ENCODE data around the gene GOLGA6L22. TPM values are rescaled to one million over a fixed set of nuclear protein-coding genes. Genes with fewer than 3 reads are reported as not detected.
"Not testable (repeated sequence)": the region's sequence is repeated elsewhere in the genome, so short reads cannot be mapped to it uniquely, and the experiment has no call there.

Gene GOLGA6L22
- total and polyA plus RNA-seq, 12 donors = not detected

- H3K36me3 ChIP-seq; H3K9me3 ChIP-seq; H3K4me1 ChIP-seq; intact Hi-C loops (cut with DNase I); H3K27me3 ChIP-seq: not testable (repeated sequence)
- TF ChIP-seq, protein P1, sequence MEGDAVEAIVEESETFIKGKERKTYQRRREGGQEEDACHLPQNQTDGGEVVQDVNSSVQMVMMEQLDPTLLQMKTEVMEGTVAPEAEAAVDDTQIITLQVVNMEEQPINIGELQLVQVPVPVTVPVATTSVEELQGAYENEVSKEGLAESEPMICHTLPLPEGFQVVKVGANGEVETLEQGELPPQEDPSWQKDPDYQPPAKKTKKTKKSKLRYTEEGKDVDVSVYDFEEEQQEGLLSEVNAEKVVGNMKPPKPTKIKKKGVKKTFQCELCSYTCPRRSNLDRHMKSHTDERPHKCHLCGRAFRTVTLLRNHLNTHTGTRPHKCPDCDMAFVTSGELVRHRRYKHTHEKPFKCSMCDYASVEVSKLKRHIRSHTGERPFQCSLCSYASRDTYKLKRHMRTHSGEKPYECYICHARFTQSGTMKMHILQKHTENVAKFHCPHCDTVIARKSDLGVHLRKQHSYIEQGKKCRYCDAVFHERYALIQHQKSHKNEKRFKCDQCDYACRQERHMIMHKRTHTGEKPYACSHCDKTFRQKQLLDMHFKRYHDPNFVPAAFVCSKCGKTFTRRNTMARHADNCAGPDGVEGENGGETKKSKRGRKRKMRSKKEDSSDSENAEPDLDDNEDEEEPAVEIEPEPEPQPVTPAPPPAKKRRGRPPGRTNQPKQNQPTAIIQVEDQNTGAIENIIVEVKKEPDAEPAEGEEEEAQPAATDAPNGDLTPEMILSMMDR (IDR thresholded peaks at IDR 0.05) = peak in 2 of 9 donors; percentile 10 to 14
- WGBS, 2 donors = 1 to 3% methylated on average over 9 to 31 of the region's 86 CpGs
- peak in 1 of 8 donors; percentile 82 for ATAC-seq
- H3K4me3 ChIP-seq = peak overlapping the region in 8 of 10 donors; percentile 19 to 56 (median 38)
- peak overlapping the region in 5 of 10 donors; percentile 47 to 73 (median 71) for H3K27ac ChIP-seq
- peak; percentile 70 to 81 for DNase-seq
Measured at GRCh38 chr15:22494490-22495113, 35.9 kb downstream of the GOLGA6L22 start.

- H3K4me1 ChIP-seq; intact Hi-C loops (cut with DNase I): not testable (repeated sequence)
Measured at GRCh38 chr15:22497200-22497599, 38.5 kb downstream of the GOLGA6L22 start.

DNA sequence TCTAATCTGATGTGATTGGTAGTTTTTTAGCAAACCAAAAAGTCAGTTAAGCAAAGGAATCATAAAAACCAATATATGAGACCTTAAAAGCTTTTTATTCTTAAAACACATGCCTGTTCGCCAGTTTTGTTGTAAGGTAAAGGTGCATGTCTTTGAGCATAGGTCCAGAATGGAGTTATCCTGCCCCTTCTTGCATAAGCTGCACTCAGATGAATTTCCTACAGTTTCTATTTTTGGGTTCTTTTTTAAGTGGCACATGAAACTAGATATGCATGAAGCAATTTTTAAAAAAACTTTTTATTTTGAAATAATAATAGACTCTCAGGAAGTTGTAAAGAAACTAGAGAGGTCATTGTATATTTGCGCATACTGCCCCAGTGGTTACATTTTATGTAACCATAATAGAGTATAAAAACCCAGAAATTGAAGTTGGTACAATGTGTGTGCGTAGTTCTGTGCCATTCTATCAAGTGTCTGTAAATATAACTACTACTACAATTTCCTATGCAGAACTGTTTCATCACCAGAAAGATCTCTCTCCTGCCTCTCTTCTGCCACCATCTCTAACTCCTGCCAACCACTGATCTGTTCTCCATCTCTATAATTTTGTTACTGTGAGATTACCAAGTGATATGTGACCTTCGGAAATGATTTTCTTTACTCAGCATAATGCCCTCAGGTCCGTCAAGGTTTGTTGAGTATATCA lies 39.7 kb downstream of the GOLGA6L22 start:
- H3K9me3 ChIP-seq; H3K27me3 ChIP-seq; H3K4me1 ChIP-seq; intact Hi-C loops (cut with DNase I); ATAC-seq; H3K4me3 ChIP-seq; H3K36me3 ChIP-seq; DNase-seq; H3K27ac ChIP-seq: not testable (repeated sequence)
- WGBS, 2 donors = no CpG with 5 or more reads among the region's 5 CpGs

More at GRCh38 chr15:22497200-22497599, 38.5 kb downstream of the GOLGA6L22 start:
- not testable (repeated sequence) for H3K4me3 ChIP-seq, ATAC-seq, H3K27me3 ChIP-seq, H3K36me3 ChIP-seq, H3K27ac ChIP-seq, DNase-seq, H3K9me3 ChIP-seq
- WGBS, 2 donors = 88 to 89% methylated on average over 2 of the region's 4 CpGs

GRCh38 chr15:22502272-22502671 lies 43.6 kb downstream of the GOLGA6L22 start:
- WGBS, 2 donors = no CpG with 5 or more reads among the region's 10 CpGs
- not testable (repeated sequence) for H3K9me3 ChIP-seq, ATAC-seq

DNA sequence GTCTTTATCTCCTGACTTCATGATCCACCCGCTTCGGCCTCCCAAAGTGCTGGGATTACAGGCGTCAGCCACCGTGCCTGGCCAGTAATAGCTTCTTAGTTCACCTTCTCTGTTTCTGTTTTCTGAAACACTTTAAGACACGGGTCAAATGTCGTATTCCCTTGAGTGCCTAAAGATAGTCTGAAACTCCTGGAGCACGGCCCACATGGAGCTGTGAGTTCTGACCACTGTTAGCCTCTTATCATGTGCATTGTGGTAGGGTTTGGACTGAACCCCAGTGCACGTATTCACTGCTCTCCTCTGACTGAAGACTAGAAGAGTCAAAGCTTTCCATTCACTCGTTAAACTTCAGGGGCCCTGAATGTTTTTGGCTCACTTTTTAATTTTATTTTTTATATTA lies 48.3 kb downstream of the GOLGA6L22 start:
- H3K9me3 ChIP-seq; intact Hi-C loops (cut with DNase I); H3K27ac ChIP-seq; H3K4me1 ChIP-seq; H3K36me3 ChIP-seq; H3K4me3 ChIP-seq; DNase-seq; H3K27me3 ChIP-seq: not testable (repeated sequence)
- peak in 6 of 8 donors; percentile 38 to 95 (median 82) for ATAC-seq
- WGBS, 2 donors = 43 to 74% methylated on average over 3 to 4 of the region's 9 CpGs

More at GRCh38 chr15:22502272-22502671, 43.6 kb downstream of the GOLGA6L22 start:
- H3K4me1 ChIP-seq; H3K27ac ChIP-seq; H3K36me3 ChIP-seq; intact Hi-C loops (cut with DNase I); DNase-seq; H3K4me3 ChIP-seq; H3K27me3 ChIP-seq: not testable (repeated sequence)

DNA sequence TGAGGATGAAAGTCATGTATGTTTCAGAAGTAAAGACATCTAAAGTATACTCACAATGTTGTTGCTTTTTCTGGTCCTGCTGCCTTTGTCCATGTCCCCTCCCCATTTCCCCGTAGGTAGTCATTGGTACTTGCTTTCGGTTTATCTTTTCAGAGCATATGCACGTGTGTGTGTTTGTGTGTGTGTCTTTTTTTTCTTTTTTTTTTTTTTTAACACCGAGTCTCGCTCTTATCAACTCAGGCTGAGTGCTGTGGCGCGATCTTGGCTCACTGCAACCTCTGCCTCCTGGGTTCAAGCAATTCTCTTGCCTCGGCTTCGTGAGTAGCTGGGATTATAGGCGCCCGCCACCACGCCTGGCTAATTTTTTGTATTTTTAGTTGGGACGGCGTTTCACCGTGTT lies 57.4 kb downstream of the GOLGA6L22 start:
- 58 to 79% methylated on average over 3 to 4 of the region's 15 CpGs for WGBS, 2 donors
- intact Hi-C loops (cut with DNase I); H3K9me3 ChIP-seq: not testable (repeated sequence)

More for the DNA sequence above, 57.4 kb downstream of the GOLGA6L22 start:
- DNase-seq, H3K36me3 ChIP-seq, H3K27me3 ChIP-seq, H3K4me3 ChIP-seq, H3K4me1 ChIP-seq, H3K27ac ChIP-seq: not testable (repeated sequence)
- peak in 2 of 8 donors; percentile 58 to 61 for ATAC-seq
